Measurements from ENCODE around the gene PANX1. TPM values are rescaled to one million over a fixed set of nuclear protein-coding genes. Genes with fewer than 3 reads are reported as not detected.

PANX1 gene
- polyA plus RNA-seq, 1 of the 3 experiments (the other 2 are of a cell fraction): 11.1 TPM

GRCh38 chr11:94196363-94196762 lies 67.7 kb downstream of the PANX1 start:
- ChIA-PET CTCF (interaction anchor here (1.2 kb wide), 1 partner anchor 275 kb away, joined by 3 read pairs; no protein-coding TSS in a partner anchor), POLR2A (no interaction called here)
- no peak for TF ChIP-seq FOSL2 (IDR thresholded peaks at IDR 0.05; ENCODE audit: borderline replicate concordance, low read depth)
- no peak for TF ChIP-seq NRF1 (IDR thresholded peaks at IDR 0.05; ENCODE audit: low read depth, low read length)
- TF ChIP-seq REST (IDR thresholded peaks at IDR 0.05; ENCODE audit: low read depth, low read length): no peak
- TF ChIP-seq MXI1 (IDR thresholded peaks at IDR 0.05; ENCODE audit: low read depth, low read length): no peak
- no peak for TF ChIP-seq MEF2A (IDR thresholded peaks at IDR 0.05; ENCODE audit: borderline replicate concordance, low read depth)
- TF ChIP-seq, protein P1, sequence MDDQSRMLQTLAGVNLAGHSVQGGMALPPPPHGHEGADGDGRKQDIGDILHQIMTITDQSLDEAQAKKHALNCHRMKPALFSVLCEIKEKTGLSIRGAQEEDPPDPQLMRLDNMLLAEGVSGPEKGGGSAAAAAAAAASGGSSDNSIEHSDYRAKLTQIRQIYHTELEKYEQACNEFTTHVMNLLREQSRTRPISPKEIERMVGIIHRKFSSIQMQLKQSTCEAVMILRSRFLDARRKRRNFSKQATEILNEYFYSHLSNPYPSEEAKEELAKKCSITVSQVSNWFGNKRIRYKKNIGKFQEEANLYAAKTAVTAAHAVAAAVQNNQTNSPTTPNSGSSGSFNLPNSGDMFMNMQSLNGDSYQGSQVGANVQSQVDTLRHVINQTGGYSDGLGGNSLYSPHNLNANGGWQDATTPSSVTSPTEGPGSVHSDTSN (IDR thresholded peaks at IDR 0.05): no peak
- TF ChIP-seq USF2 (IDR thresholded peaks at IDR 0.05; ENCODE audit: borderline replicate concordance, low read depth, low read length): no peak
- TF ChIP-seq YY1 (IDR thresholded peaks at IDR 0.05; ENCODE audit: low read depth): no peak
- TF ChIP-seq, protein P2, sequence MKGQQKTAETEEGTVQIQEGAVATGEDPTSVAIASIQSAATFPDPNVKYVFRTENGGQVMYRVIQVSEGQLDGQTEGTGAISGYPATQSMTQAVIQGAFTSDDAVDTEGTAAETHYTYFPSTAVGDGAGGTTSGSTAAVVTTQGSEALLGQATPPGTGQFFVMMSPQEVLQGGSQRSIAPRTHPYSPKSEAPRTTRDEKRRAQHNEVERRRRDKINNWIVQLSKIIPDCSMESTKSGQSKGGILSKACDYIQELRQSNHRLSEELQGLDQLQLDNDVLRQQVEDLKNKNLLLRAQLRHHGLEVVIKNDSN (IDR thresholded peaks at IDR 0.05; ENCODE audit: borderline replicate concordance, low read depth): no peak
- Histone ChIP-seq H3K4me1 (ENCODE audit: control insufficient read depth in 1 of 2, insufficient read depth in 2 of 2, low read depth in 1 of 2, low read length in 1 of 2) (peaks cover 0 to 8% of the 10 kb centered on the region in 2 experiments; a peak in 2 of 4 replicates), H2AFZ (ENCODE audit: low read depth) (no peak overlapping the region), H3K27me3 (ENCODE audit: insufficient read depth) (no peaks in the 10 kb centered on the region), H3K79me2 (ENCODE audit: insufficient read depth) (no peaks in the 10 kb centered on the region), H3K9me2 (no peaks in the 10 kb centered on the region), H3K4me2 (no peak overlapping the region), H3K27ac (ENCODE audit: low read depth in 2 of 2, low read length in 1 of 2) (no peak overlapping the region), H3K4me3 (ENCODE audit: low read depth in 2 of 2, low read length in 1 of 2) (no peak overlapping the region), H3K9ac (no peak overlapping the region), H3K9me3 (no peaks in the 10 kb centered on the region), H3K36me3 (replicated peaks in 1 of 2; ENCODE audit: control insufficient read depth in 1 of 2, insufficient read depth in 2 of 2, low read length in 1 of 2) (no peaks in the 10 kb centered on the region), H3F3A (replicated peaks; ENCODE audit: insufficient read depth) (no peaks in the 10 kb centered on the region), H4K20me1 (ENCODE audit: insufficient read depth) (no peaks in the 10 kb centered on the region)
- WGBS (ENCODE audit: low lambda C conversion rate): 92% methylated on average over 4 of the region's 4 CpGs
- DNase-seq: no peak

GRCh38 chr11:94198718-94199117 lies 70.1 kb downstream of the PANX1 start:
- POLR2A ChIA-PET: no interaction called here
- H3K4me2 ChIP-seq: no peak overlapping the region
- no peak overlapping the region for H2AFZ ChIP-seq (ENCODE audit: low read depth)
- no peak for DNase-seq
- no peaks in the 10 kb centered on the region for H3K27me3 ChIP-seq (ENCODE audit: insufficient read depth)
- 90% methylated on average over 3 of the region's 3 CpGs for WGBS (ENCODE audit: low lambda C conversion rate)
- no peaks in the 10 kb centered on the region for H4K20me1 ChIP-seq (ENCODE audit: insufficient read depth)
- CTCF ChIA-PET: interaction anchor here (1.4 to 1.5 kb wide), 2 partner anchors 39 to 303 kb away, joined by 3 to 4 read pairs; no protein-coding TSS in a partner anchor
- H3K27ac ChIP-seq (ENCODE audit: low read depth in 2 of 2, low read length in 1 of 2): no peak overlapping the region
- H3K4me1 ChIP-seq (ENCODE audit: control insufficient read depth in 1 of 2, insufficient read depth in 2 of 2, low read depth in 1 of 2, low read length in 1 of 2): no peaks in the 10 kb centered on the region; a peak in 1 of 4 replicates
- no peaks in the 10 kb centered on the region for H3K9me3 ChIP-seq
- no peaks in the 10 kb centered on the region for H3K9me2 ChIP-seq
- no peak overlapping the region for H3K9ac ChIP-seq
- no peaks in the 10 kb centered on the region for H3K36me3 ChIP-seq (replicated peaks in 1 of 2; ENCODE audit: control insufficient read depth in 1 of 2, insufficient read depth in 2 of 2, low read length in 1 of 2)
- no peak overlapping the region for H3K4me3 ChIP-seq (ENCODE audit: low read depth in 2 of 2, low read length in 1 of 2)
- no peaks in the 10 kb centered on the region for H3F3A ChIP-seq (replicated peaks; ENCODE audit: insufficient read depth)
- no peaks in the 10 kb centered on the region for H3K79me2 ChIP-seq (ENCODE audit: insufficient read depth)
- TF ChIP-seq FOXM1 (IDR thresholded peaks at IDR 0.05; ENCODE audit: low read depth) (no peak), FOXJ3 (CRISPR knock-in tag; IDR thresholded peaks at IDR 0.05) (no peak), RCOR1 (IDR thresholded peaks at IDR 0.05; ENCODE audit: low read length) (no peak), SMC3 (IDR thresholded peaks at IDR 0.05; ENCODE audit: low read depth, low read length) (no peak), TCF12 (IDR thresholded peaks at IDR 0.05) (no peak), CHD2 (IDR thresholded peaks at IDR 0.05; ENCODE audit: low read length, partially characterized antibody) (no peak), ELF1 (IDR thresholded peaks at IDR 0.05) (no peak), JUND (IDR thresholded peaks at IDR 0.05) (no peak), EP300 (IDR thresholded peaks at IDR 0.05; ENCODE audit: borderline replicate concordance in 1 of 2, low read depth in 1 of 2, low read length in 1 of 2) (no peak)
- TF ChIP-seq, protein P3, sequence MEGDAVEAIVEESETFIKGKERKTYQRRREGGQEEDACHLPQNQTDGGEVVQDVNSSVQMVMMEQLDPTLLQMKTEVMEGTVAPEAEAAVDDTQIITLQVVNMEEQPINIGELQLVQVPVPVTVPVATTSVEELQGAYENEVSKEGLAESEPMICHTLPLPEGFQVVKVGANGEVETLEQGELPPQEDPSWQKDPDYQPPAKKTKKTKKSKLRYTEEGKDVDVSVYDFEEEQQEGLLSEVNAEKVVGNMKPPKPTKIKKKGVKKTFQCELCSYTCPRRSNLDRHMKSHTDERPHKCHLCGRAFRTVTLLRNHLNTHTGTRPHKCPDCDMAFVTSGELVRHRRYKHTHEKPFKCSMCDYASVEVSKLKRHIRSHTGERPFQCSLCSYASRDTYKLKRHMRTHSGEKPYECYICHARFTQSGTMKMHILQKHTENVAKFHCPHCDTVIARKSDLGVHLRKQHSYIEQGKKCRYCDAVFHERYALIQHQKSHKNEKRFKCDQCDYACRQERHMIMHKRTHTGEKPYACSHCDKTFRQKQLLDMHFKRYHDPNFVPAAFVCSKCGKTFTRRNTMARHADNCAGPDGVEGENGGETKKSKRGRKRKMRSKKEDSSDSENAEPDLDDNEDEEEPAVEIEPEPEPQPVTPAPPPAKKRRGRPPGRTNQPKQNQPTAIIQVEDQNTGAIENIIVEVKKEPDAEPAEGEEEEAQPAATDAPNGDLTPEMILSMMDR (IDR thresholded peaks at IDR 0.05): no peak
- TF ChIP-seq, protein P4, sequence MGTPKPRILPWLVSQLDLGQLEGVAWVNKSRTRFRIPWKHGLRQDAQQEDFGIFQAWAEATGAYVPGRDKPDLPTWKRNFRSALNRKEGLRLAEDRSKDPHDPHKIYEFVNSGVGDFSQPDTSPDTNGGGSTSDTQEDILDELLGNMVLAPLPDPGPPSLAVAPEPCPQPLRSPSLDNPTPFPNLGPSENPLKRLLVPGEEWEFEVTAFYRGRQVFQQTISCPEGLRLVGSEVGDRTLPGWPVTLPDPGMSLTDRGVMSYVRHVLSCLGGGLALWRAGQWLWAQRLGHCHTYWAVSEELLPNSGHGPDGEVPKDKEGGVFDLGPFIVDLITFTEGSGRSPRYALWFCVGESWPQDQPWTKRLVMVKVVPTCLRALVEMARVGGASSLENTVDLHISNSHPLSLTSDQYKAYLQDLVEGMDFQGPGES (IDR thresholded peaks at IDR 0.05; ENCODE audit: low read depth, low read length): no peak
